Measurements from ENCODE around the gene PAQR4.

The PAQR4 gene

GRCh38 chr16:2950353-2950724 is 18.8 kb upstream of the PAQR4 start:
- no peaks in the 10 kb centered on the region for H3K36me3 ChIP-seq (replicated peaks; ENCODE audit: insufficient read depth, low read length)
- DNase-seq: no peak
- no peak overlapping the region for H3K4me3 ChIP-seq (ENCODE audit: low read length)
- H2AFZ ChIP-seq (ENCODE audit: low read length): no peak overlapping the region
- H4K20me1 ChIP-seq (ENCODE audit: insufficient read depth, low read length): no peaks in the 10 kb centered on the region
- no peaks in the 10 kb centered on the region for H3K9me2 ChIP-seq (replicated peaks; ENCODE audit: insufficient read depth, low read length)
- H3K9ac ChIP-seq (ENCODE audit: low read length): no peak overlapping the region
- peaks cover 22% of the 10 kb centered on the region for H3K4me1 ChIP-seq (ENCODE audit: low read length)
- H3K27ac ChIP-seq (ENCODE audit: low read length): no peak overlapping the region
- no peaks in the 10 kb centered on the region for H3K27me3 ChIP-seq (replicated peaks; ENCODE audit: insufficient read depth, low read length)
- TF ChIP-seq EZH2 (optimal IDR thresholded peaks at IDR 0.05; ENCODE audit: low read depth, low read length): no peak
- no peak for TF ChIP-seq CTCF (IDR thresholded peaks at IDR 0.05; ENCODE audit: low read length)
- TF ChIP-seq EZH2phosphoT487 (IDR thresholded peaks at IDR 0.05; ENCODE audit: low read length): no peak
- no peaks in the 10 kb centered on the region for H3K9me3 ChIP-seq (replicated peaks; ENCODE audit: insufficient read depth, low read length)
- H3K79me2 ChIP-seq (ENCODE audit: low read length): no peaks in the 10 kb centered on the region
- no peak overlapping the region for H3K4me2 ChIP-seq (ENCODE audit: low read depth, low read length)
- H3F3A ChIP-seq (ENCODE audit: insufficient read depth, low read length): peaks cover 11% of the 10 kb centered on the region; the same call in 1 of the 2 replicates

- H3K27ac ChIP-seq (ENCODE audit: low read length): no peak overlapping the region
- DNase-seq: no peak
- H4K20me1 ChIP-seq (ENCODE audit: insufficient read depth, low read length): no peaks in the 10 kb centered on the region
- no peak overlapping the region for H3K9ac ChIP-seq (ENCODE audit: low read length)
- no peak overlapping the region for H2AFZ ChIP-seq (ENCODE audit: low read length)
- H3K4me3 ChIP-seq (ENCODE audit: low read length): no peak overlapping the region
- H3K27me3 ChIP-seq (replicated peaks; ENCODE audit: insufficient read depth, low read length): no peaks in the 10 kb centered on the region
- no peaks in the 10 kb centered on the region for H3K9me2 ChIP-seq (replicated peaks; ENCODE audit: insufficient read depth, low read length)
- H3K79me2 ChIP-seq (ENCODE audit: low read length): no peaks in the 10 kb centered on the region
- H3K4me2 ChIP-seq (ENCODE audit: low read depth, low read length): no peak overlapping the region
- TF ChIP-seq EZH2 (optimal IDR thresholded peaks at IDR 0.05; ENCODE audit: low read depth, low read length) (no peak), CTCF (IDR thresholded peaks at IDR 0.05; ENCODE audit: low read length) (no peak), EZH2phosphoT487 (IDR thresholded peaks at IDR 0.05; ENCODE audit: low read length) (no peak)
- H3K4me1 ChIP-seq (ENCODE audit: low read length): peaks cover 22% of the 10 kb centered on the region
- H3F3A ChIP-seq (ENCODE audit: insufficient read depth, low read length): peaks cover 11% of the 10 kb centered on the region; the same call in 1 of the 2 replicates
- no peaks in the 10 kb centered on the region for H3K36me3 ChIP-seq (replicated peaks; ENCODE audit: insufficient read depth, low read length)
- H3K9me3 ChIP-seq (replicated peaks; ENCODE audit: insufficient read depth, low read length): no peaks in the 10 kb centered on the region
These were observed 18.4 kb upstream of the PAQR4 start for GRCh38 chr16:2950773-2951172.

DNA sequence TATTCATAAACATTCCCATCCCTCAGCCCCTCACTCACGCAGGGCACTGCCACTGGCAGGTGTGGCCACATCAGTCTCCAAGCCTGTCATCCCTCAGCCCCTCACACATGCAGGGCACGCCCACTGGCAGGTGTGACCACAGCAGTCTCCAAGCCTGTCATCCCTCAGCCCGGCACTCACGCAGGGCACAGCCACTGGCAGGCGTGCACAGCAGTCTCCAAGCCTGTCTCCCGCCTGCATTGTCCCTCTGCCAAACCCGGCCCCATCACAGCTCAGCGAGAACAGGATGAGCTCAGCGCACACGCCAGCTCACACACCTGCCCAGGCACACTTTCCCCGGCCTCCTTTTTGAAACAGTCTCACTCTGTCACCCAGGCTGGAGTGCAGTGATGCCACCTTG is 16.5 kb upstream of the PAQR4 start:
- H4K20me1 ChIP-seq (ENCODE audit: insufficient read depth, low read length): no peaks in the 10 kb centered on the region
- H3K4me1 ChIP-seq (ENCODE audit: low read length): peaks cover 22% of the 10 kb centered on the region
- no peaks in the 10 kb centered on the region; the same call in 1 of the 2 replicates for H3K27me3 ChIP-seq (replicated peaks; ENCODE audit: insufficient read depth, low read length)
- H3K79me2 ChIP-seq (ENCODE audit: low read length): no peaks in the 10 kb centered on the region
- H3K4me3 ChIP-seq (ENCODE audit: low read length): no peak overlapping the region
- H3F3A ChIP-seq (ENCODE audit: insufficient read depth, low read length): peaks cover 11% of the 10 kb centered on the region; the same call in 1 of the 2 replicates
- no peak overlapping the region for H3K27ac ChIP-seq (ENCODE audit: low read length)
- H3K9ac ChIP-seq (ENCODE audit: low read length): no peak overlapping the region
- H3K4me2 ChIP-seq (ENCODE audit: low read depth, low read length): peak overlapping the region; percentile 27; the same call in 1 of the 2 replicates
- no peaks in the 10 kb centered on the region for H3K9me2 ChIP-seq (replicated peaks; ENCODE audit: insufficient read depth, low read length)
- no peaks in the 10 kb centered on the region for H3K36me3 ChIP-seq (replicated peaks; ENCODE audit: insufficient read depth, low read length)
- no peak overlapping the region for H2AFZ ChIP-seq (ENCODE audit: low read length)
- TF ChIP-seq CTCF (IDR thresholded peaks at IDR 0.05; ENCODE audit: low read length) (no peak), EZH2phosphoT487 (IDR thresholded peaks at IDR 0.05; ENCODE audit: low read length) (no peak), EZH2 (optimal IDR thresholded peaks at IDR 0.05; ENCODE audit: low read depth, low read length) (no peak)
- peak; percentile 55 for DNase-seq
- no peaks in the 10 kb centered on the region for H3K9me3 ChIP-seq (replicated peaks; ENCODE audit: insufficient read depth, low read length)
